NCI-H1930 (cell line): ENCODE results near the gene NGF.

Experiments used
- DNase-seq, 2 experiments: peaks; one replicate each; lab custom pipeline; 2025; lab: John Stamatoyannopoulos, UW

NGF gene

GRCh38 chr1:115280064-115280463, 58.0 kb downstream of the NGF start:
- DNase-seq, result no peak

DNA sequence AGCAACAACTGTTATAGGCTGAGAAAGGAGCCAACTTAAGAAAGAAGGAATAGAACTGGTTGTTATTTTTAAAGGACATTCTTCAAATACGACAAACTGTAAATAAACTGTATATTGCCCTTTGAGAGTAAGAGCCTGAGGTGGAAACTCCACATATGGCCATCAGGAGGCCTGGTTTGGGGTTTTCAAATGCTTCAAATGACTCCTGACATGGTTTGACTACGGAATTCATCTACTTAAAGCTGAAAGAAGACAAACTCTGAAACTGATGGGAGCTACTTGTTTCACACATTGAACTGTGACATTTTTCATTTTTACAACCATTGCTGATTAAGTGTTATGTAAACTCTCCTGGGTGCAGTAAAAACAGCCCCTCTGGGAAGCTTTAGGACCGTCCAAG, 59.8 kb downstream of the NGF start:
- DNase-seq, result no peak

DNA sequence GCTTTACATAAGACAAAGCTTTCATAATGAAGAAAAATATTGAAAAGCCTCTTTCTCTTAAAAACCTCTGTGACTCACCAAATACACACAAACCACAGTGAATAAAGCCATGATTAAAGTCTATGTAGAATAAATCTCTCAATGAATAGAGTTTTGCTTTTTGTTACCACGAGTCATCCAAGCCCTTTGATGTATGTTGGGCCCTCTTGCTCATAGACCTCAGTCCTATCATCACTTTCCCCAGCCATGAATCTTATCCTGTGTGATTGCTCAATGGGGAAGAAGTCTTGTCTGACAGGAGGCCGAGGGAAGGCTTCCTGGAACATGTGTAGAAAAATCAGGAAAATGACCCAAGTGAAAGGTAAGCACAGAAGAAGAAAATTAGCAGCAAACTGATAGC, 60.8 kb downstream of the NGF start:
- no peak for DNase-seq

- DNase-seq, result peak in 1 of 2 experiments; percentile 1
Observed at GRCh38 chr1:115275216-115275615, 62.8 kb downstream of the NGF start.

DNA sequence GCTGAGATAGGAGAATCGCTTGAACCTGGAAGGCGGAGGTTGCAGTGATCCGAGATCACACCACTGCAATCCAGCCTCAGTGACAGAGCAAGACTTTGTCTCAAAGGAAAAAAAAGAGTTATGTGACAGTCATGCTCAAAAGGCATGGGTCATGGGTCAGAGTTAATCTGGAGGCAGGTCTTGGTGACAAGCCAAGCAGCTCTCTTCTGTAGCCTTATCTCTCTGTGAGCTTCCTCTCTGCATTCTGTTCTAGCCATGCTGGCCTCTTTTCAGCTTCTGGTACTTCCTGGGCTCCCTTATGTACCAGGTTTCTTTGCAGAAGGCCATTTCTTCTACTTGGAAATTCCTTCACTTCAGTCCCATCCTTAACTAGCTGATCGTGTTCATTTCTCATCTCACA, 63.6 kb downstream of the NGF start:
- no peak for DNase-seq

DNA sequence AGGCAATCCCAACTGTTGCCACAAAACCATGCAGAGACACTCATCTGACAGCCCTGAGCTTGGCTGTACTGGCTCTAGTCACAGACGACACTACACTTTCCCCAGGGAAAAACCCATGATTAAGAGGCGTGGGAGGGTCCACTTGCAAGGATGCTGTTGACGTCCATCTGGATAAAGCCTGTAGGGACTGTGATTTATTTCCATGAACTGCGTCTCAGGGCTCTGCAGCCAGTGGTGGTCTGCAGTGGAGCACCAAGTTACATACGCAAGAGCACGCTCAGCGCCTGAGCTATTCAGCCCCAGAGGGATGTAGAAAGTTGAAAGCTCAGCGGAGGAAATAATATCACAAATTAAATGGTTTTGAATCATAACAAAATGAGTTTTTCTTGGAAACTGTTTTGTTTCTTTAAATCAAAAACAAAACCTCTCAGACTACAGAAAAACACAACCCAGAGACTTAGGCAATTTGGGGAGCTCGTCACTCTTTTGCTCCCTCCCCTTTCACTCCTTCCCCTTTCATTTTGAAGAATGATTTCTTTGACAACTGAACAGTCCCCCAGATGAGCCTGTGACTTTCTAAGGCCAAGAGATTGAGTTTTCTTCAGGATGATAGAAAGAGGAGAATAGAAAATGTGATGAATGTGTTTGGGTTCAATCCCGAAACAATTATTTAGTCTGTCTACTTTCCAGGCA, 71.2 kb downstream of the NGF start:
- DNase-seq, result no peak

DNA sequence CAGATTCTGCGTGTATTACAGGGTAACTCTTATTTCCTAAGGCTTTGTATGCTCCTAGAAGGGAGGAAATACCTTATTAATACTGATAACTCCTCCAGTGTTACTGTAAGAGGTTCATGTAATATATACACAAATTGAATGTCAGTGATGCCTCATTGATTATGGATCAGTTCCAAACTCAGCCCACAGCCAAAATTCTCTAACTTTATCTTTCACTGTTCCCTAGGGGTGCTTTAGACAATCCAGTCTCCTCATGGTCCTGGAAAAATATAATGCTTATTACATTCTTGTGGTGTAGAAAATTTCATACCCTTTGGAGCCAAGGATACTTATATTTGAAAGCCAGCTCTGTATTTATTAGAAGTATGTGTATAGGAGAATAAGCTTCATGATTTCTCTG, 73.0 kb downstream of the NGF start:
- no peak for DNase-seq

DNA sequence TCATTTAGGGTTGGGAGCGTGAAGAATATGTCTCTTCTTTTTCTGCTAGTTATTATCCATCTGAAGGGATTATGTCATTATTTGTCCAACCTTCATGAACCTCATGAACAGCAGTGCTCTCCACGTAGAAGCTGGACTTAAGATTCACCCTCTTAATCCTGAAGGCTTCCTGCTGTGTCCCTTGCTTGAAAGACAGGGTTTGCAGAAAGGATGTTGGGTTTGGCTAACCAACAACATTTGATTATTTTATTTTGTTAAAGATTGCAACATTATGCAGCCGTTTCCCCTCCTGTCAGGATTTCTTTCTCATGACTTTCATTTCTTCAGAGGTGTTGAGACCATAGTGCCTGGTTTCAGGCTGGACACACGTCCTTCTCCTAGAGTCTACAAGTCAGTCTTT, 75.2 kb downstream of the NGF start:
- DNase-seq, result no peak

DNA sequence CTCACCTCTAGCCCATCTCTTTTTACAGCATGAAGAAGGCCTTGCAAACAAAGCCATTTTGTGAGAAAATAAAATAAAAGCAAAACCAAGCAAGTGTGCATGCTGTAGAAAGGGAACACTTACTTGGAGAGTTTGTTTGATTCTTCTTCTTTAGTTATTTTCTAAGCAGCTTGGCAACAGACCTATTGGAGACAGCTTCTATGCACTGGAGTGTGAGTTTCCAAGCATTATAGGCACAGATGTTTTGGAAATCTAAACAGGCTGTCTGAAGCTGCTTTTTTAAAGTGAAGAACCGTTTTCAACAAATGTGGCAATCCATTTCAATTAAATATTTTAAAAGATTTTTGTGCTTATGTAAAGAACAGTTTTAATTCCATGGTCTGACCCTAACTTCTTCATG, 76.6 kb downstream of the NGF start:
- DNase-seq, result no peak

DNA sequence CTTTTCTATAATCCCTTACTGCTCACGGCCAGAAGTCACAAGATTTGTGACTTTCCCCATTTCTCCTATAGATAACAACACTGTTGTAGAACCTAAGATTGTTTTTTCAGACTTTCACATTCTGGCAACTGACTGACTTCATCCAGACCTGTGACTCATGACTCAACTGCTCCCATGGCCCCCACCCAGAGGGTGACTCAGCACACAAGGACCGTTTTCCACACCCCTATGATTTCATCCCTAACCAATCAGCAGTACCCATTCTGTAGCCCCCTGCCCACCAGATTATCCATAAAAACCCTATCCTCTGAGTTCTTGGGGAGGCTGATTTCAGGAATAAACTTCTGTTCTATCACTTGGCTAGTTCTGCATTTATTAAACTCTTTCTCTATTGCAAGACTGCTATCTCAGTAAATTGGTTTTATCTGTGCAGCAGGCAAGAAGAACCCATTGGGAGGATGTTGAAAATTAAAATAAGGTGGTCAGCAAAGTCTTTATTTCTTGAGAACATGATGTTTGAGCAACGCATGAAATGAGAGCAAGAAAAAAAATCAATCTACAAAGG, 79.7 kb downstream of the NGF start:
- no peak for DNase-seq

- no peak for DNase-seq
Observed at GRCh38 chr1:115257591-115257990, 80.5 kb downstream of the NGF start.

GRCh38 chr1:115255154-115255553, 82.9 kb downstream of the NGF start:
- DNase-seq, result no peak

GRCh38 chr1:115252585-115252984, 85.5 kb downstream of the NGF start:
- DNase-seq, result no peak

DNA sequence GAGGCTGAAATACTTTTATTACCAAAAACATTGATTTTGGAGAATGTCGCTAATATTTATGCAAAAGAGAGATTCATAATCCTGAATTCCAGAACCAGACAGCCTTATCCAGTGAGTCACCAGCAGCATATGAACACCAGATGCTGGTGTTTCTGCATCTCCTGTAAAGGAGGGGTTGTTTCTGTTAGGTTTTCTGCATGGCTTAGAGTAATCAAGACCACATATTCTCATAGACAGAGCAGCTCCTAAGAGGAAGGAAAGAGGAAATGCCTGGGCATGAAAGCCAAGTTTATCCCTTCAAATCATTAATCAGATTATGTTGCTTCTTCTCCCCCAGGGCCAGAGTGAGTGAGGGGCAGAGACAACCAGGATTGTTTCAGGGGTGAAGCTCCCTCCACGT, 86.2 kb downstream of the NGF start:
- no peak for DNase-seq

GRCh38 chr1:115251340-115251748, 86.7 kb downstream of the NGF start:
- DNase-seq, result no peak

GRCh38 chr1:115246526-115246925, 91.5 kb downstream of the NGF start:
- DNase-seq, result no peak

DNA sequence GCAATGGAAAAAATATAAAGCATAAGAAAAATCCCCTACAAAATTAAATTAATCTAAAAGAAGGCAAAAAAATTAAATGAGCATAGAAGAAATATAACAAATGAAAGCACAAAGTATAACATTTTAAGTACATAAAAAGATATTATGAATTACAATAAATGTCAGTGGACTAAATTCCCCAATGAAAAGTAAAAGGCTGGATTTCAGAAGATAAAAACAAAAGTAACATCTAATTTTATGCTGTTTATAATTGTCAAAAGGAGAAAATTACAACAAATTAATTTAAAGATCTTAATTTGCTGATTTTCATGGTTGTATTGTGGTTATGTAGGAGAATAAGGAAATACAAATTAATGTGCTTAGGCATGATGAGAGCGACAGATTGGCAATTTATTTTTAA, 92.8 kb downstream of the NGF start:
- DNase-seq, result no peak

DNA sequence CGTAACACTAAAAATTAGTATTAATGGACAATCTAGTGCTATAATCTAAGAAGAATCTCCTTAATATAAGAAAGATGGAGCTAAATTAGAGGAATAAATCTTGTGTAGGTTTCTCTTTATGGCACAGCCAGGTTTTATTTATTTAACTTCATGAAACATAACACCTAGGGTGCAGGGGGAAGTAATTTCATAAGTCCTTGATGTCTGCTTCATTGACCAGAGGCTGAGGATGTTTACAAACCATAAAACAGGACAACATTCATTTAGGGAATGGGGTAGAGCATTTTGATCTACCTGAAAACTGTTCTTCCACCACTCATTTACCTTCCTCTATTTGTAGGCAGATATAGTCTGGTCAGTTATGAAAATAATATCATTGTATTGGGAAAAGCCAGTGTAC, 95.5 kb downstream of the NGF start:
- no peak for DNase-seq

DNA sequence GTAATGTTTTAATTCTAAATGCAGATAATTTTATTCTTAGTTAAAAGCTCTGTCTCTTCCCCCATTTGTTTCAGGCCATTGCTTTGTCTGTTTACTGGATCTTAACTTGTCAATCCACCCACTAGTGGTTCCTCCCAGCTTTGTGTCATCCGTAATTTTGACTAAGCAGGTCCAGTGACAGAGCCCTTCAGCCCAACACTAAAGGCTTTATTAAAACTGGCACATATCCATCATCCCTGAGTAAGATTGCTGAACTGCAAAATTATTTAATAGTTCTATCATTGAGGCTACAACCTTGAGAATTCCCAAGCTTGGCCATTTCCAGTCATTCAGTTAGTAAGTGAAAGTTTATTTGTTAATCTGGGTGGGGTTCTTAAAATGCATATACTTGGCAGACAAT, 96.7 kb downstream of the NGF start:
- DNase-seq, result no peak

GRCh38 chr1:115240297-115240696, 97.8 kb downstream of the NGF start:
- no peak for DNase-seq

DNA sequence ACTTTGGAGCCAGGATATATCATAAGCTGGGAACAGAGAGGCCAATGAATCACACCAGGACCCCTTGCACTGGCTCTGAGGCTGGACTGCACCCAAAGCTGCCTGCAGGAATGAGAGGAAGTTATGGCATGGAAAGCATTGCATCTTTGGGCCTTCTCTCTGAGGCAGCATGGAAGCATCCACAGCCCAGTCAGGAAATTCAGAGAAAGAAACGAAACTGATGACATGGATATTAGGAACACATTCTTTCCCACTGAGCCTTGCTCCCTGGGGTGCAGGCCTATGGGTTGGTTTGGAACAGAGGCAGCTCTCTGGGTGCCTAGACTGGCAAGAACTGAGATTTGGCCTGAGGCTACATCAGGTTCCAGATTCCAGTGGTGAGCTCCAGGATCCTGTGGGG, 98.6 kb downstream of the NGF start:
- DNase-seq, result no peak

GRCh38 chr1:115239148-115239422, 99.0 kb downstream of the NGF start:
- no peak for DNase-seq

- no peak for DNase-seq
Observed at GRCh38 chr1:115238336-115239147, 99.5 kb downstream of the NGF start.

GRCh38 chr1:115237507-115237906, 100.5 kb downstream of the NGF start:
- no peak for DNase-seq
